ENCODE measurements around the gene TMC2. TPM values are rescaled to one million over a fixed set of nuclear protein-coding genes. Genes with fewer than 3 reads are reported as not detected.

TMC2 gene
- polyA plus RNA-seq, 1 experiment, result not detected

GRCh38 chr20:2603816-2604505 is 67.6 kb downstream of the TMC2 start:
- ChIA-PET POLR2A (no interaction called here), CTCF (no interaction called here)
- no peak for TF ChIP-seq CTCF (IDR thresholded peaks at IDR 0.05; ENCODE audit: insufficient read depth, low read depth, low read length)
- Histone ChIP-seq H3K36me3 (ENCODE audit: control insufficient read depth, insufficient read depth, low read length) (no peaks in the 10 kb centered on the region), H3K27me3 (ENCODE audit: control insufficient read depth, insufficient read depth, low read length) (0 out of 2 replicates have a peak, but pooled peaks cover 2% of the 10 kb centered on the region), H3K4me3 (ENCODE audit: low read depth, low read length) (no peak overlapping the region)
- DNase-seq (ENCODE audit: low read depth), result no peak

GRCh38 chr20:2604506-2604835 is 68.1 kb downstream of the TMC2 start:
- no peak for TF ChIP-seq CTCF (IDR thresholded peaks at IDR 0.05; ENCODE audit: insufficient read depth, low read depth, low read length)
- ChIA-PET CTCF (no interaction called here), POLR2A (no interaction called here)
- no peaks in the 10 kb centered on the region for H3K36me3 ChIP-seq (ENCODE audit: control insufficient read depth, insufficient read depth, low read length)
- 0 out of 2 replicates have a peak, but pooled peaks cover 2% of the 10 kb centered on the region for H3K27me3 ChIP-seq (ENCODE audit: control insufficient read depth, insufficient read depth, low read length)
- H3K4me3 ChIP-seq (ENCODE audit: low read depth, low read length), result no peak overlapping the region
- DNase-seq (ENCODE audit: low read depth), result no peak

GRCh38 chr20:2606507-2607006 is 70.2 kb downstream of the TMC2 start:
- POLR2A ChIA-PET, result no interaction called here
- DNase-seq (ENCODE audit: low read depth), result no peak
- Histone ChIP-seq H3K4me3 (ENCODE audit: low read depth, low read length) (no peak overlapping the region), H3K27me3 (ENCODE audit: control insufficient read depth, insufficient read depth, low read length) (no peaks in the 10 kb centered on the region), H3K36me3 (ENCODE audit: control insufficient read depth, insufficient read depth, low read length) (no peaks in the 10 kb centered on the region)
- no peak for TF ChIP-seq CTCF (IDR thresholded peaks at IDR 0.05; ENCODE audit: insufficient read depth, low read depth, low read length)
- CTCF ChIA-PET, result no interaction called here

GRCh38 chr20:2610326-2610725 is 74.0 kb downstream of the TMC2 start:
- H3K4me3 ChIP-seq (ENCODE audit: low read depth, low read length), result no peak overlapping the region
- no peaks in the 10 kb centered on the region for H3K36me3 ChIP-seq (ENCODE audit: control insufficient read depth, insufficient read depth, low read length)
- CTCF ChIA-PET, result interaction anchor here (0.5 kb wide), 1 partner anchor 189 kb away, joined by 3 read pairs; no protein-coding TSS in a partner anchor
- H3K27me3 ChIP-seq (ENCODE audit: control insufficient read depth, insufficient read depth, low read length), result peaks cover 6% of the 10 kb centered on the region
- no peak for TF ChIP-seq CTCF (IDR thresholded peaks at IDR 0.05; ENCODE audit: insufficient read depth, low read depth, low read length)
- no peak for DNase-seq (ENCODE audit: low read depth)
- POLR2A ChIA-PET, result no interaction called here

GRCh38 chr20:2610941-2611720 is 74.8 kb downstream of the TMC2 start:
- ChIA-PET CTCF (no interaction called here), POLR2A (no interaction called here)

More at GRCh38 chr20:2610941-2611720, 74.8 kb downstream of the TMC2 start:
- Histone ChIP-seq H3K4me3 (ENCODE audit: low read depth, low read length) (no peak overlapping the region), H3K27me3 (ENCODE audit: control insufficient read depth, insufficient read depth, low read length) (peaks cover 6% of the 10 kb centered on the region), H3K36me3 (ENCODE audit: control insufficient read depth, insufficient read depth, low read length) (no peaks in the 10 kb centered on the region)
- no peak for DNase-seq (ENCODE audit: low read depth)
- TF ChIP-seq CTCF (IDR thresholded peaks at IDR 0.05; ENCODE audit: insufficient read depth, low read depth, low read length), result no peak

Data from BJ (cell line).